Esophagus (tissue), 2 donors: ENCODE data around the gene UCP1. TPM values are rescaled to one million over a fixed set of nuclear protein-coding genes. Genes with fewer than 3 reads are reported as not detected.
A peak's percentile ranks its signal among the peaks of the same experiment; 100 is the strongest.
"Not testable (repeated sequence)": the region's sequence is repeated elsewhere in the genome, so short reads cannot be mapped to it uniquely, and the experiment has no call there.

Source experiments
- H3K27ac ChIP-seq, 2 donors: one replicate each; pipeline ENCODE4 v1.5.1; 2013; ENCODE audit warnings: low read depth in 2 of 2, mild to moderate bottlenecking in 2 of 2, inconsistent platforms in 1 of 2, low read length in 1 of 2, moderate library complexity in 1 of 2
- H3K27me3 ChIP-seq, 2 donors: one replicate each; pipeline ENCODE4 v1.6.1; 2013; ENCODE audit warnings: low read length in 2 of 2, control low read depth in 1 of 2, mild to moderate bottlenecking in 1 of 2; ENCODE audit not compliant: insufficient read depth in 2 of 2, control insufficient read depth in 1 of 2
- H3K36me3 ChIP-seq, 2 donors: one replicate each; pipeline ENCODE4 v1.6.1; 2013; ENCODE audit warnings: low read length in 1 of 2; ENCODE audit not compliant: control insufficient read depth in 2 of 2, insufficient read depth in 2 of 2
- H3K4me1 ChIP-seq, 2 donors: one replicate each; pipeline ENCODE4 v1.6.1; 2013; ENCODE audit warnings: low read length in 1 of 2; ENCODE audit not compliant: control insufficient read depth in 2 of 2, insufficient read depth in 2 of 2
- H3K4me3 ChIP-seq, 2 donors: one replicate each; pipeline ENCODE4 v1.5.1; 2013; ENCODE audit warnings: low read length in 2 of 2, mild to moderate bottlenecking in 2 of 2, low read depth in 1 of 2, moderate library complexity in 1 of 2
- H3K9me3 ChIP-seq, 2 donors: one replicate each; pipeline ENCODE4 v1.6.1; 2013; ENCODE audit warnings: mild to moderate bottlenecking in 2 of 2, low read depth in 1 of 2, low read length in 1 of 2, moderate library complexity in 1 of 2; ENCODE audit not compliant: control insufficient read depth in 2 of 2, insufficient read depth in 1 of 2
- WGBS, 2 donors: extraction: QIAGEN DNeasy Blood & Tissue Kit; methylation state at CpG; one replicate each; pipeline ENCODE4 v1.1.7; 2013; 5-methylcytosine and 5-hydroxymethylcytosine counted together
- polyA plus RNA-seq, 2 donors: library from polyadenylated mRNA; stranded (reverse); fragments of 200-250 nt; gene quantifications; one replicate each; pipeline ENCODE4 v1.2.3, GENCODE V29; 2013
- donor health status: healthy with polysubstance abuse.
- donor health status: Bipolar disorder and iron deficiency.

UCP1 gene
- polyA plus RNA-seq, 2 donors, result not detected

- no peaks in the 10 kb centered on the region for H3K27me3 ChIP-seq
- H3K36me3 ChIP-seq, result no peaks in the 10 kb centered on the region
- H3K9me3 ChIP-seq, result no peaks in the 10 kb centered on the region
- H3K27ac ChIP-seq, result no peak overlapping the region
- H3K4me3 ChIP-seq, result no peak overlapping the region
- 83 to 85% methylated on average over 4 of the region's 4 CpGs for WGBS, 2 donors
- H3K4me1 ChIP-seq, result no peaks in the 10 kb centered on the region
Measured at GRCh38 chr4:140557831-140558435, 10.8 kb downstream of the UCP1 start.

- Histone ChIP-seq H3K36me3 (no peaks in the 10 kb centered on the region), H3K27me3 (no peaks in the 10 kb centered on the region), H3K9me3 (no peaks in the 10 kb centered on the region), H3K4me3 (no peak overlapping the region), H3K4me1 (no peaks in the 10 kb centered on the region), H3K27ac (no peak overlapping the region)
- WGBS, 2 donors, result 73 to 76% methylated on average over 6 of the region's 6 CpGs
Measured at GRCh38 chr4:140556372-140557085, 12.2 kb downstream of the UCP1 start.

GRCh38 chr4:140533951-140534480, 34.7 kb downstream of the UCP1 start:
- H3K27me3 ChIP-seq, result no peaks in the 10 kb centered on the region
- H3K9me3 ChIP-seq, result no peaks in the 10 kb centered on the region
- no peak overlapping the region for H3K27ac ChIP-seq
- no peak overlapping the region for H3K4me3 ChIP-seq
- WGBS, 2 donors, result 79 to 81% methylated on average over 4 of the region's 4 CpGs
- H3K4me1 ChIP-seq, result no peaks in the 10 kb centered on the region
- H3K36me3 ChIP-seq, result peaks cover 0 to 4% of the 10 kb centered on the region in 2 donors

GRCh38 chr4:140529434-140529833, 39.3 kb downstream of the UCP1 start:
- H3K4me3 ChIP-seq, result no peak overlapping the region
- H3K27me3 ChIP-seq, result no peaks in the 10 kb centered on the region
- no peaks in the 10 kb centered on the region for H3K36me3 ChIP-seq
- H3K9me3 ChIP-seq, result no peaks in the 10 kb centered on the region
- WGBS, 2 donors, result 75 to 86% methylated on average over 1 of the region's 1 CpG
- H3K4me1 ChIP-seq, result no peaks in the 10 kb centered on the region
- no peak overlapping the region for H3K27ac ChIP-seq

- H3K9me3 ChIP-seq, result no peaks in the 10 kb centered on the region
- WGBS, 2 donors, result 0 to 1% methylated on average over 74 to 77 of the region's 77 CpGs
- peak within 1 kb of the TSS; percentile 88 to 94 for H3K27ac ChIP-seq
- no peaks in the 10 kb centered on the region for H3K36me3 ChIP-seq
- H3K27me3 ChIP-seq, result no peaks in the 10 kb centered on the region
- no peaks in the 10 kb centered on the region for H3K4me1 ChIP-seq
- H3K4me3 ChIP-seq, result peak within 1 kb of the TSS; percentile 83 to 96
Measured at GRCh38 chr4:140523857-140524742, 44.7 kb downstream of the UCP1 start, which contains the start of gene ELMOD2. TSS of gene ELMOD2 (plus strand) at chr4:140524168. CDS start at chr4:140525429, 1,261 bp downstream.

GRCh38 chr4:140523370-140523856, 45.3 kb downstream of the UCP1 start:
- peak overlapping the region in 1 of 2 donors; percentile 96 for H3K4me3 ChIP-seq
- H3K4me1 ChIP-seq, result no peaks in the 10 kb centered on the region
- 10 to 19% methylated on average over 8 of the region's 8 CpGs for WGBS, 2 donors
- H3K9me3 ChIP-seq, result no peaks in the 10 kb centered on the region
- H3K27ac ChIP-seq, result no peak overlapping the region
- H3K36me3 ChIP-seq, result no peaks in the 10 kb centered on the region
- H3K27me3 ChIP-seq, result no peaks in the 10 kb centered on the region

GRCh38 chr4:140515423-140515822, 53.3 kb downstream of the UCP1 start:
- WGBS, 2 donors, result 36 to 52% methylated on average over 1 of the region's 1 CpG
- Histone ChIP-seq H3K9me3 (no peaks in the 10 kb centered on the region), H3K4me3 (no peak overlapping the region), H3K27me3 (no peaks in the 10 kb centered on the region), H3K36me3 (no peaks in the 10 kb centered on the region), H3K27ac (no peak overlapping the region), H3K4me1 (no peaks in the 10 kb centered on the region)

GRCh38 chr4:140513765-140514164, 55.0 kb downstream of the UCP1 start:
- not testable (repeated sequence) for H3K4me1 ChIP-seq, H3K27ac ChIP-seq, H3K4me3 ChIP-seq, H3K36me3 ChIP-seq, H3K9me3 ChIP-seq, H3K27me3 ChIP-seq
- WGBS, 2 donors, result 86 to 90% methylated on average over 5 of the region's 5 CpGs
